ENCODE data around the gene OR4D10.
"Not testable (repeated sequence)": the region's sequence is repeated elsewhere in the genome, so short reads cannot be mapped to it uniquely, and the experiment has no call there.

OR4D10 gene

DNA sequence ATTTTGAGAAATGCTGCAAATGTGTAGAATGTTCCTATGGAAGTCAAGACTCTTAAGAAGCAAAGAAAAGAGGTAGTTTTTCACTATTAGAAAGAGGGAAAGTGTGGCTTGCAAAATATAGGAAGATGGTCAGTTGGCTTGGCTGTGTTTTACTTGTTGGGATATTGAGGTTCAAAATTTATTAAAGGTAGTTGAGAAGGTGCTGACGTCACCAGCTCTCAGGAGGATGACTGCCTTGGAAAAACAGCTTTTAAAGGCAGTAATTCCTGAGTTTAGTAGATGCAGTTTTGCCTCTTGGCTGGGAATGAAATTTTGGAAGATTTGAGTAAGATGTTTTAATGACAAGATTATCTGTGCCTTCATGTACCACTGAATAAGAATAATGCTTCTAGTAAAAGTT lies 38.6 kb downstream of the OR4D10 start:
- H3K4me3 ChIP-seq (ENCODE audit: low read depth, low read length), result no peak overlapping the region
- no peaks in the 10 kb centered on the region for H3K27me3 ChIP-seq
- H3K36me3 ChIP-seq, result no peaks in the 10 kb centered on the region
- DNase-seq, result no peak
- no peaks in the 10 kb centered on the region for H3K9me3 ChIP-seq
- no peaks in the 10 kb centered on the region for H3K4me1 ChIP-seq
- TF ChIP-seq, protein P1, sequence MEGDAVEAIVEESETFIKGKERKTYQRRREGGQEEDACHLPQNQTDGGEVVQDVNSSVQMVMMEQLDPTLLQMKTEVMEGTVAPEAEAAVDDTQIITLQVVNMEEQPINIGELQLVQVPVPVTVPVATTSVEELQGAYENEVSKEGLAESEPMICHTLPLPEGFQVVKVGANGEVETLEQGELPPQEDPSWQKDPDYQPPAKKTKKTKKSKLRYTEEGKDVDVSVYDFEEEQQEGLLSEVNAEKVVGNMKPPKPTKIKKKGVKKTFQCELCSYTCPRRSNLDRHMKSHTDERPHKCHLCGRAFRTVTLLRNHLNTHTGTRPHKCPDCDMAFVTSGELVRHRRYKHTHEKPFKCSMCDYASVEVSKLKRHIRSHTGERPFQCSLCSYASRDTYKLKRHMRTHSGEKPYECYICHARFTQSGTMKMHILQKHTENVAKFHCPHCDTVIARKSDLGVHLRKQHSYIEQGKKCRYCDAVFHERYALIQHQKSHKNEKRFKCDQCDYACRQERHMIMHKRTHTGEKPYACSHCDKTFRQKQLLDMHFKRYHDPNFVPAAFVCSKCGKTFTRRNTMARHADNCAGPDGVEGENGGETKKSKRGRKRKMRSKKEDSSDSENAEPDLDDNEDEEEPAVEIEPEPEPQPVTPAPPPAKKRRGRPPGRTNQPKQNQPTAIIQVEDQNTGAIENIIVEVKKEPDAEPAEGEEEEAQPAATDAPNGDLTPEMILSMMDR (IDR thresholded peaks at IDR 0.05; ENCODE audit: low read depth, low read length), result no peak

DNA sequence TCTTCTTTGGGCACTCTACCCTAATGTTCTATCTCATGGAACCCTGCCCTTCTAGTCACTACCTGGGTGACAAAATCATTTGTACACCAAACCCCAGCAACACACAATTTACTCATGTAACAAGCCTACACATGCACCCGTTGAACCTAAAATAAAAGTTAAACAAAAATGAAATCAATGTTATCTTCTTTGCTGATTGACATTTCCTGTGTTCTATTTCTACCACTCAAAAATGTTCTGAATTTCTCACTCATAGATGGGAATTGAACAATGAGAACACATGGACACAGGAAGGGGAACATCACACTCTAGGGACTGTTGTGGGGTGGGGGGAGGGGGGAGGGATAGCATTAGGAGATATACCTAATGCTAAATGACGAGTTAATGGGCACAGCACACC lies 47.0 kb downstream of the OR4D10 start:
- not testable (repeated sequence) for H3K4me1 ChIP-seq; H3K9me3 ChIP-seq; H3K36me3 ChIP-seq; H3K27me3 ChIP-seq; H3K4me3 ChIP-seq (ENCODE audit: low read depth, low read length); DNase-seq

DNA sequence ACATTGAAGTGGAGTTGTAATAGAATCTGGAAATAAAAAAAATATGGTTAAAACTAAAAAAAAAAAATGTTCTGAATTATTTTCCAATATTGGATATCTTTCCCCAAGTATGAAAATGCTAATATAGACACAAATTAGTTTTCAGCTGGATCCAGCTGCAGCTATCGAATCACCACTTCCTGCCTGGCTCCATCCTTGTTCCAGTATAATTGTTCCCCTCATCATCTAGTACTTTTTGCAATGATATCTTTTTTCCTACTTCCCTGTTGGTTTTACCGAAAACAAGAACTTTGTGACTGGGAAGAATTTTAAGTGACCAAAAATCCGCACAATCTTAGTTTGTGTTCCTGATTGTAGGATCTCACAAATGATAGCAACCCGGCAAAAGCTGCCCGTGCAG lies 47.6 kb downstream of the OR4D10 start:
- DNase-seq, result no peak
- H3K4me1 ChIP-seq, result no peaks in the 10 kb centered on the region
- H3K9me3 ChIP-seq, result no peaks in the 10 kb centered on the region
- no peaks in the 10 kb centered on the region for H3K36me3 ChIP-seq
- H3K27me3 ChIP-seq, result no peaks in the 10 kb centered on the region
- TF ChIP-seq, protein P1 (IDR thresholded peaks at IDR 0.05; ENCODE audit: low read depth, low read length), result no peak
- no peak overlapping the region for H3K4me3 ChIP-seq (ENCODE audit: low read depth, low read length)

DNA sequence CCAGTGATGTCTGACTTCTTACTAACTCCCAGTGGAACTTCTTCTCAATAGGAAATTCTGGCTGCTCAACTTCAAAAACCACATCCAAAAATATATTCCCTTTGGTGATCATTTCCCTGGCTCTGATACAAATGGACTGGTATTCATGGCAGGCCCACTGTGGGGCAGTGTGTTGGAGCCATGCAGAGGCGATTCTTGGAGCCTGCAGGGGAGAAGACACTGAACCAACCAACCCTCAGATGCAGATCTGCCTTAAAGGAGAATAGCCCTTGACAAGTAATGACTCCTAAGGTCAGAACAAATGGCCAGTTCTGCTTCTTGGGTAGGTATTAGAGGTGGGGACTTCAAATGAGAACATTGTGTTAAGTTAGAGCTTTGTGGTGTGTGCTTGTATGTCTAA lies 50.4 kb downstream of the OR4D10 start:
- TF ChIP-seq, protein P1 (IDR thresholded peaks at IDR 0.05; ENCODE audit: low read depth, low read length), result no peak
- Histone ChIP-seq H3K4me1 (no peaks in the 10 kb centered on the region), H3K27me3 (no peaks in the 10 kb centered on the region), H3K9me3 (no peaks in the 10 kb centered on the region), H3K4me3 (ENCODE audit: low read depth, low read length) (no peak overlapping the region), H3K36me3 (no peaks in the 10 kb centered on the region)
- DNase-seq, result no peak

DNA sequence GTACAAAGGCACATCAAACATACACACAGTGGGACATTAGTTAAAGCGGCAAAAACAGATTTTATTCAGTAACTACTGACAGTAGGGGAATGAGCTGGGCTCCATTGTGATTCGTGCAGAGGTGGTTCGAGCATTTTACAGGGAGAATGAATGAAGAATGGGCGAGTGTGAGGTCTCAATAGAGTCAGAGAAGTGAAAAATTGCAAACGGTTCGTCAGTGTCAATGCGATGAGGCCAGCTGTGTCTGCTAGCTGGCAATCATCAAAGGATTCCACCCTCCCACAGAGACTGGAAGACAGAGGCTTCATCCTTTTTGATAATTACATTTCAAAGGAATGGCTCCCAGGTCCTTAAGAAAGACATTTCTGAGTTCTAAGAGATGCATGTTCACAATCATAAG lies 55.6 kb downstream of the OR4D10 start:
- TF ChIP-seq, protein P1 (IDR thresholded peaks at IDR 0.05; ENCODE audit: low read depth, low read length), result no peak
- Histone ChIP-seq H3K4me1 (no peaks in the 10 kb centered on the region), H3K36me3 (no peaks in the 10 kb centered on the region), H3K4me3 (ENCODE audit: low read depth, low read length) (no peak overlapping the region), H3K9me3 (no peaks in the 10 kb centered on the region), H3K27me3 (no peaks in the 10 kb centered on the region)
- no peak for DNase-seq
